ENCODE data around the gene DAGLA. TPM values are rescaled to one million over a fixed set of nuclear protein-coding genes. Genes with fewer than 3 reads are reported as not detected.

DAGLA gene
- total and polyA plus RNA-seq, 2 of the 13 experiments (the other 11 are each of a cell fraction or from before 2014, with no cell fraction given): 2.6 to 3.9 TPM

- no peaks in the 10 kb centered on the region for H3K27me3 ChIP-seq (ENCODE audit: control insufficient read depth in 1 of 2, insufficient read depth in 2 of 2, low read length in 2 of 2)
- no peak overlapping the region for H2AFZ ChIP-seq (ENCODE audit: low read length)
- H3K4me1 ChIP-seq (ENCODE audit: insufficient read depth, low read length): peaks cover 19% of the 10 kb centered on the region
- no peak overlapping the region for H3K4me2 ChIP-seq (ENCODE audit: low read depth, low read length)
- H3K9me3 ChIP-seq (ENCODE audit: low read length): no peaks in the 10 kb centered on the region
- in situ Hi-C loops (cut with HindIII; ENCODE audit: extremely low pct_ligation_motif_present, low pct_unique_long_range_greater_than_20kb) (no loop called here), intact Hi-C loops (cut with micrococcal nuclease; ENCODE audit: unreplicated experiment) (no loop called here)
- FAIRE-seq: no peak
- H3K79me2 ChIP-seq (ENCODE audit: insufficient read depth, low read length): peaks cover 5% of the 10 kb centered on the region
- ChIA-PET CTCF (ENCODE audit: low intra/inter-chr PET ratio, low total read pairs) (no interaction called here), POLR2A (no interaction called here)
- H4K20me1 ChIP-seq (ENCODE audit: insufficient read depth, low read length): no peaks in the 10 kb centered on the region
- H3K9ac ChIP-seq (ENCODE audit: insufficient read depth, low read depth, low read length): no peak overlapping the region
- H3K36me3 ChIP-seq (replicated peaks in 1 of 2; ENCODE audit: control insufficient read depth in 1 of 2, insufficient read depth in 2 of 2, low read length in 2 of 2): peaks cover 0 to 8% of the 10 kb centered on the region in 2 experiments; a peak in 4 of 5 replicates
- DNase-seq (ENCODE audit: low spot score): no peak
- TF ChIP-seq ZNF629 (CRISPR knock-in tag; conservative IDR thresholded peaks at IDR 0.05) (no peak), ZNF101 (CRISPR knock-in tag; IDR thresholded peaks at IDR 0.05; ENCODE audit: borderline replicate concordance, low read depth) (no peak), PBX2 (CRISPR knock-in tag; IDR thresholded peaks at IDR 0.05) (no peak), KDM5A (IDR thresholded peaks at IDR 0.05; ENCODE audit: borderline replicate concordance, low read length) (no peak), ZNF546 (CRISPR knock-in tag; conservative IDR thresholded peaks at IDR 0.05) (no peak), ZFP90 (CRISPR knock-in tag; IDR thresholded peaks at IDR 0.05; ENCODE audit: borderline replicate concordance) (no peak), ZNF678 (CRISPR knock-in tag; IDR thresholded peaks at IDR 0.05) (no peak), ZBTB33 (CRISPR knock-in tag; IDR thresholded peaks at IDR 0.05) (no peak), ZNF512 (CRISPR knock-in tag; IDR thresholded peaks at IDR 0.05) (no peak), HHEX (CRISPR knock-in tag; IDR thresholded peaks at IDR 0.05) (no peak), SRY (CRISPR knock-in tag; IDR thresholded peaks at IDR 0.05) (no peak), ZNF737 (CRISPR knock-in tag; IDR thresholded peaks at IDR 0.05; ENCODE audit: borderline replicate concordance) (no peak), ZNF766 (CRISPR knock-in tag; IDR thresholded peaks at IDR 0.05; ENCODE audit: borderline replicate concordance) (no peak), ZNF674 (CRISPR knock-in tag; IDR thresholded peaks at IDR 0.05; ENCODE audit: low read depth) (no peak), PAWR (CRISPR knock-in tag; IDR thresholded peaks at IDR 0.05; ENCODE audit: borderline replicate concordance) (no peak)
- ATAC-seq: no peak
- WGBS (ENCODE audit: low lambda C conversion rate): 85% methylated on average over 5 of the region's 5 CpGs
- no peak overlapping the region for H3K4me3 ChIP-seq (replicated peaks in 1 of 3; ENCODE audit: insufficient read depth in 1 of 3, low read depth in 2 of 3, low read length in 3 of 3)
- H3K27ac ChIP-seq (ENCODE audit: extremely low read length, insufficient read depth, low read length): no peak overlapping the region
- no TSS peak for BruUV-seq (replicated peaks)
Measured at GRCh38 chr11:61713906-61714305, 33.7 kb downstream of the DAGLA start.
